Common myeloid progenitor, CD34-positive (primary cell): ENCODE measurements around the gene CNTLN.
"Not testable (repeated sequence)": the region's sequence is repeated elsewhere in the genome, so short reads cannot be mapped to it uniquely, and the experiment has no call there.

Source experiments
- CTCF ChIA-PET: fragments of 350-600 bp; sonication (Branson Sonifier 250); formaldehyde crosslinking; loops from one replicate; lab custom pipeline; 2021; ENCODE audit warnings: antibody characterized with exemption; lab: Charles Lee
- POLR2A ChIA-PET: fragments of 350-600 bp; sonication (Branson Sonifier 250); formaldehyde crosslinking; loops from one replicate; lab custom pipeline; 2021; ENCODE audit warnings: antibody characterized with exemption; lab: Charles Lee
- DNase-seq, 3 donors: peaks; one replicate each; pipeline versions ENCODE4 v3.0.0 to v3.0.0-alpha.2; 2013
- H3K27ac ChIP-seq, 2 experiments: 1 replicate in 1 of 2; 2 replicates in 1 of 2; pipeline ENCODE4 v1.7.0; 2013; ENCODE audit warnings: inconsistent platforms in 2 of 2, low read length in 2 of 2, mild to moderate bottlenecking in 2 of 2, low read depth in 1 of 2, moderate library complexity in 1 of 2; ENCODE audit not compliant: severe bottlenecking in 2 of 2, insufficient read depth in 1 of 2, poor library complexity in 1 of 2
- H3K27me3 ChIP-seq, 5 experiments: replicated peaks in 2 of 5; 1 replicate in 3 of 5; 2 replicates in 2 of 5; pipeline versions ENCODE4 v1.6.1 to v1.7.0; 2013; ENCODE audit warnings: low read length in 4 of 5, mild to moderate bottlenecking in 2 of 5, moderate library complexity in 2 of 5, inconsistent platforms in 1 of 5; ENCODE audit not compliant: insufficient read depth in 5 of 5, control insufficient read depth in 4 of 5
- H3K36me3 ChIP-seq, 4 experiments: 1 replicate in 2 of 4; 2 replicates in 2 of 4; pipeline versions ENCODE4 v1.6.1 to v1.7.0; 2013; ENCODE audit warnings: low read length in 3 of 4, control low read depth in 1 of 4, mild to moderate bottlenecking in 1 of 4; ENCODE audit not compliant: control insufficient read depth in 4 of 4, insufficient read depth in 4 of 4
- H3K4me1 ChIP-seq, 4 experiments: 1 replicate in 3 of 4; 2 replicates in 1 of 4; pipeline versions ENCODE4 v1.6.1 to v1.7.1; 2013; ENCODE audit warnings: low read length in 3 of 4, mild to moderate bottlenecking in 3 of 4, control low read depth in 1 of 4, inconsistent platforms in 1 of 4, moderate library complexity in 1 of 4; ENCODE audit not compliant: control insufficient read depth in 4 of 4, insufficient read depth in 4 of 4; ENCODE audit errors: control extremely low read depth in 1 of 4
- H3K4me3 ChIP-seq, 7 experiments: 1 replicate in 4 of 7; 2 replicates in 3 of 7; pipeline versions ENCODE4 v1.5.1 to v1.7.0; 2013; ENCODE audit warnings: mild to moderate bottlenecking in 7 of 7, low read length in 6 of 7, moderate library complexity in 6 of 7, inconsistent platforms in 2 of 7, low read depth in 2 of 7, control low read depth in 1 of 7; ENCODE audit not compliant: insufficient read depth in 4 of 7, control insufficient read depth in 1 of 7; ENCODE audit errors: extremely low read depth in 1 of 7
- H3K9me3 ChIP-seq, 5 experiments: 1 replicate in 4 of 5; 2 replicates in 1 of 5; pipeline versions ENCODE4 v1.6.1 to v1.7.1; 2013; ENCODE audit warnings: low read length in 4 of 5, mild to moderate bottlenecking in 2 of 5, inconsistent platforms in 1 of 5, low read depth in 1 of 5, moderate library complexity in 1 of 5; ENCODE audit not compliant: control insufficient read depth in 4 of 5, insufficient read depth in 2 of 5; ENCODE audit errors: control extremely low read depth in 1 of 5
- WGBS: methylation state at CpG from one replicate; pipeline ENCODE4 v1.1.5; 2013; ENCODE audit not compliant: insufficient coverage; 5-methylcytosine and 5-hydroxymethylcytosine counted together

Gene CNTLN

GRCh38 chr9:17328331-17328730 is 193.5 kb downstream of the CNTLN start:
- Histone ChIP-seq H3K27ac (no peak overlapping the region), H3K4me1 (no peaks in the 10 kb centered on the region), H3K9me3 (no peaks in the 10 kb centered on the region), H3K36me3 (peaks cover 0 to 5% (median 0%) of the 10 kb centered on the region in 4 experiments), H3K27me3 (no peaks in the 10 kb centered on the region), H3K4me3 (no peak overlapping the region)
- 67% methylated on average over 1 of the region's 2 CpGs for WGBS
- ChIA-PET POLR2A (no interaction called here), CTCF (no interaction called here)
- no peak for DNase-seq

- Histone ChIP-seq H3K4me3 (no peak overlapping the region), H3K4me1 (no peaks in the 10 kb centered on the region), H3K9me3 (no peaks in the 10 kb centered on the region), H3K27me3 (no peaks in the 10 kb centered on the region), H3K27ac (no peak overlapping the region), H3K36me3 (peaks cover 0 to 16% (median 2%) of the 10 kb centered on the region in 4 experiments)
- CTCF ChIA-PET = no interaction called here
- no peak for DNase-seq
- POLR2A ChIA-PET = interaction anchor here (0.9 kb wide), 1 partner anchor 598 kb away, joined by 4 read pairs; no protein-coding TSS in a partner anchor
Measured at GRCh38 chr9:17330097-17330496, 195.3 kb downstream of the CNTLN start.

- H3K27ac ChIP-seq = no peak overlapping the region
- H3K36me3 ChIP-seq = peaks cover 0 to 16% (median 2%) of the 10 kb centered on the region in 4 experiments
- H3K9me3 ChIP-seq = peaks cover 0 to 2% (median 0%) of the 10 kb centered on the region in 5 experiments
- POLR2A ChIA-PET = no interaction called here
- no CpG with 5 or more reads among the region's 3 CpGs for WGBS
- CTCF ChIA-PET = no interaction called here
- DNase-seq = no peak
- H3K4me1 ChIP-seq = no peaks in the 10 kb centered on the region
- H3K4me3 ChIP-seq = no peak overlapping the region
- H3K27me3 ChIP-seq = no peaks in the 10 kb centered on the region
Measured at GRCh38 chr9:17332115-17332514, 197.3 kb downstream of the CNTLN start.

GRCh38 chr9:17339156-17339555 is 204.3 kb downstream of the CNTLN start:
- POLR2A ChIA-PET = no interaction called here
- Histone ChIP-seq H3K27ac (no peak overlapping the region), H3K27me3 (no peaks in the 10 kb centered on the region), H3K36me3 (peaks cover 0 to 16% (median 9%) of the 10 kb centered on the region in 4 experiments), H3K4me3 (no peak overlapping the region), H3K9me3 (peaks cover 0 to 2% (median 0%) of the 10 kb centered on the region in 5 experiments), H3K4me1 (no peaks in the 10 kb centered on the region)
- CTCF ChIA-PET = interaction anchor here (1.5 kb wide), 1 partner anchor 11 kb away, joined by 4 read pairs; no protein-coding TSS in a partner anchor
- DNase-seq = no peak

- Histone ChIP-seq H3K4me1 (no peaks in the 10 kb centered on the region), H3K4me3 (no peak overlapping the region), H3K36me3 (peaks cover 8 to 21% (median 11%) of the 10 kb centered on the region in 4 experiments), H3K27me3 (no peaks in the 10 kb centered on the region), H3K9me3 (no peaks in the 10 kb centered on the region), H3K27ac (no peak overlapping the region)
- POLR2A ChIA-PET = no interaction called here
- CTCF ChIA-PET = interaction anchor here (0.7 kb wide), 1 partner anchor 14 kb away, joined by 3 read pairs; no protein-coding TSS in a partner anchor
- 97% methylated on average over 4 of the region's 4 CpGs for WGBS
- DNase-seq = no peak
Measured at GRCh38 chr9:17342696-17343095, 207.9 kb downstream of the CNTLN start.

GRCh38 chr9:17349831-17350230 is 215.0 kb downstream of the CNTLN start:
- DNase-seq = no peak
- no peak overlapping the region for H3K4me3 ChIP-seq
- H3K27me3 ChIP-seq = no peaks in the 10 kb centered on the region
- H3K9me3 ChIP-seq = peaks cover 0 to 5% (median 0%) of the 10 kb centered on the region in 5 experiments
- no peak overlapping the region for H3K27ac ChIP-seq
- H3K4me1 ChIP-seq = no peaks in the 10 kb centered on the region
- ChIA-PET CTCF (interaction anchor here (1.3 kb wide), 1 partner anchor 10 kb away, joined by 4 read pairs; no protein-coding TSS in a partner anchor), POLR2A (no interaction called here)
- peaks cover 4 to 11% (median 7%) of the 10 kb centered on the region in 4 experiments for H3K36me3 ChIP-seq

GRCh38 chr9:17354006-17354405 is 219.2 kb downstream of the CNTLN start:
- H3K4me1 ChIP-seq, POLR2A ChIA-PET, H3K9me3 ChIP-seq, H3K36me3 ChIP-seq, CTCF ChIA-PET, DNase-seq, H3K4me3 ChIP-seq, H3K27ac ChIP-seq, H3K27me3 ChIP-seq: not testable (repeated sequence)
- over 99% methylated on average over 18 of the region's 25 CpGs for WGBS
